HepG2 (cell line): ENCODE measurements around the gene DYNC1LI1. TPM values are rescaled to one million over a fixed set of nuclear protein-coding genes. Genes with fewer than 3 reads are reported as not detected.

Experiments
- ATAC-seq: fragments of 200-7000 bp; cut with Tn5 transposase; 3 replicates; pipeline ENCODE4 v1.9.1; 2020; ENCODE audit warnings: mild to moderate bottlenecking, moderate library complexity
- BruUV-seq: library from RNA; stranded (reverse); fragments of 400-500 nt; replicated peaks from 2 replicates; lab custom pipeline; 2021; lab: Mats Ljungman, UMichigan
- CTCF ChIA-PET: fragments of 300-600 bp; formaldehyde crosslinking; extraction: SDS; loops from one replicate; lab custom pipeline; 2021; ENCODE audit warnings: low total read pairs, inconsistent platforms, low intra/inter-chr PET ratio; lab: Yijun Ruan, JAX
- POLR2A ChIA-PET: fragments of 350-600 bp; sonication (Branson Sonifier 250); formaldehyde crosslinking; loops from one replicate; lab custom pipeline; 2020; ENCODE audit warnings: antibody characterized with exemption, inconsistent platforms; lab: Yijun Ruan, JAX
- DNase-seq: peaks from one replicate; pipeline ENCODE4 v3.0.0-alpha.2; 2015; ENCODE audit warnings: low spot score
- FAIRE-seq: peaks from 3 replicates; lab custom pipeline; 2011; peaks lifted over from hg19 to GRCh38; lab: Jason Lieb, UNC
- H2AFZ ChIP-seq: one replicate; pipeline ENCODE4 v1.6.1; 2011; ENCODE audit warnings: low read length, inconsistent platforms
- H3K27ac ChIP-seq: fragments of 300-600 bp; 3 replicates; pipeline ENCODE4 v1.8.0; 2011; ENCODE audit warnings: mixed run types, mild to moderate bottlenecking, mixed read lengths, low read length, inconsistent platforms; ENCODE audit not compliant: insufficient read depth; ENCODE audit errors: extremely low read length
- H3K27me3 ChIP-seq, 2 experiments: fragments of 200-600 bp in 1 of 2; 2 replicates in 1 of 2; 3 replicates in 1 of 2; pipeline versions ENCODE4 v1.6.0 to v1.8.0; 2011; ENCODE audit warnings: low read length in 2 of 2, mild to moderate bottlenecking in 2 of 2, moderate library complexity in 2 of 2, inconsistent platforms in 1 of 2; ENCODE audit not compliant: insufficient read depth in 2 of 2, control insufficient read depth in 1 of 2
- H3K36me3 ChIP-seq, 2 experiments: fragments of 200-600 bp in 1 of 2; replicated peaks in 1 of 2; 2 replicates in 1 of 2; 3 replicates in 1 of 2; pipeline versions ENCODE4 v1.5.1 to v1.8.0; 2011; ENCODE audit warnings: low read length in 2 of 2, inconsistent platforms in 1 of 2; ENCODE audit not compliant: insufficient read depth in 2 of 2, control insufficient read depth in 1 of 2
- H3K4me1 ChIP-seq: 2 replicates; pipeline ENCODE4 v1.5.1; 2012; ENCODE audit warnings: low read length, inconsistent platforms; ENCODE audit not compliant: insufficient read depth
- H3K4me2 ChIP-seq: 2 replicates; pipeline ENCODE4 v1.6.0; 2011; ENCODE audit warnings: low read depth, low read length, inconsistent platforms
- H3K4me3 ChIP-seq, 3 experiments: fragments of 200-600 bp in 1 of 3; sonication (generic), shearing (Covaris generic) in 1 of 3; replicated peaks in 1 of 3; 2 replicates each; pipeline ENCODE4 v1.5.1; 2011 to 2016; ENCODE audit warnings: low read length in 3 of 3, inconsistent platforms in 2 of 3, low read depth in 2 of 3, mild to moderate bottlenecking in 2 of 3, control low read depth in 1 of 3, mixed read lengths in 1 of 3; ENCODE audit not compliant: insufficient read depth in 1 of 3
- H3K79me2 ChIP-seq: one replicate; pipeline ENCODE4 v1.6.1; 2011; ENCODE audit warnings: low read length, inconsistent platforms; ENCODE audit not compliant: insufficient read depth
- H3K9ac ChIP-seq: 2 replicates; pipeline ENCODE4 v1.6.0; 2011; ENCODE audit warnings: mild to moderate bottlenecking, low read depth, low read length, inconsistent platforms; ENCODE audit not compliant: insufficient read depth
- H3K9me3 ChIP-seq: 2 replicates; pipeline ENCODE4 v1.5.1; 2012; ENCODE audit warnings: mild to moderate bottlenecking, low read length
- H4K20me1 ChIP-seq: 2 replicates; pipeline ENCODE4 v1.6.0; 2011; ENCODE audit warnings: inconsistent platforms, mild to moderate bottlenecking, low read length, moderate library complexity; ENCODE audit not compliant: insufficient read depth
- CREB1 ChIP-seq, 2 experiments: fragments of 450-650 bp in 1 of 2; IDR thresholded peaks; 2 replicates each; pipeline ENCODE4 v1.6.1; 2016 to 2017; ENCODE audit warnings: control low read depth in 1 of 2, mild to moderate bottlenecking in 1 of 2, missing compliant biosample characterization in 1 of 2, missing genetic modification characterization in 1 of 2
- GZF1 ChIP-seq: sonication (generic); formaldehyde crosslinking; IDR thresholded peaks from 2 replicates; pipeline ENCODE4 v1.5.1; 2020; ENCODE audit warnings: mild to moderate bottlenecking, missing genetic modification reagents
- HNF1B ChIP-seq: sonication (generic); formaldehyde crosslinking; IDR thresholded peaks from 2 replicates; pipeline ENCODE4 v1.5.1; 2020; ENCODE audit warnings: mild to moderate bottlenecking, moderate library complexity, missing genetic modification reagents
- HNRNPUL1 ChIP-seq: fragments of 200-400 bp; formaldehyde crosslinking; IDR thresholded peaks from 2 replicates; pipeline ENCODE4 v1.6.1; 2017; ENCODE audit warnings: low read depth, mild to moderate bottlenecking, low read length, moderate library complexity
- HOXA3 ChIP-seq: sonication (generic); formaldehyde crosslinking; IDR thresholded peaks from 2 replicates; pipeline ENCODE4 v1.5.0; 2020; ENCODE audit warnings: missing genetic modification reagents
- KLF16 ChIP-seq, 2 experiments: sonication (generic) in 1 of 2; formaldehyde crosslinking in 1 of 2; IDR thresholded peaks; 2 replicates each; pipeline versions ENCODE4 v1.6.1 to v1.8.0; 2016 to 2023; ENCODE audit warnings: missing genetic modification reagents in 2 of 2, missing compliant biosample characterization in 1 of 2
- MIXL1 ChIP-seq: IDR thresholded peaks from 2 replicates; pipeline ENCODE4 v1.6.1; 2016
- PHF20 ChIP-seq: sonication (generic); formaldehyde crosslinking; IDR thresholded peaks from 2 replicates; pipeline ENCODE4 v1.5.0; 2020; ENCODE audit warnings: mild to moderate bottlenecking, missing genetic modification reagents
- TBL1XR1 ChIP-seq: fragments of 150-350 bp; IDR thresholded peaks from 2 replicates; pipeline ENCODE4 v1.6.1; 2014; ENCODE audit warnings: borderline replicate concordance, low read length; ENCODE audit not compliant: partially characterized antibody
- U2AF1 ChIP-seq: fragments of 200-400 bp; formaldehyde crosslinking; optimal IDR thresholded peaks from 2 replicates; pipeline ENCODE3; 2017; ENCODE audit warnings: mild to moderate bottlenecking, low read depth, low read length
- ZNF136 ChIP-seq: sonication (generic); formaldehyde crosslinking; IDR thresholded peaks from 2 replicates; pipeline ENCODE4 v1.8.1; 2022; ENCODE audit warnings: low read depth, mild to moderate bottlenecking, moderate library complexity, missing genetic modification reagents
- ZNF143 ChIP-seq: sonication (generic); formaldehyde crosslinking; IDR thresholded peaks from 2 replicates; pipeline ENCODE4 v1.4.0; 2020; ENCODE audit warnings: missing genetic modification reagents
- ZNF234 ChIP-seq: sonication (generic); formaldehyde crosslinking; conservative IDR thresholded peaks from 2 replicates; pipeline ENCODE4 v1.5.1; 2020; ENCODE audit warnings: mild to moderate bottlenecking, missing genetic modification reagents
- ZNF333 ChIP-seq: sonication (generic); formaldehyde crosslinking; IDR thresholded peaks from 2 replicates; pipeline ENCODE4 v1.4.0; 2020; ENCODE audit warnings: mild to moderate bottlenecking, missing genetic modification reagents, borderline replicate concordance
- ZNF543 ChIP-seq: sonication (generic); formaldehyde crosslinking; IDR thresholded peaks from 2 replicates; pipeline ENCODE4 v1.4.0; 2020; ENCODE audit warnings: mild to moderate bottlenecking, missing genetic modification reagents
- ZNF766 ChIP-seq: sonication (generic); formaldehyde crosslinking; IDR thresholded peaks from 2 replicates; pipeline ENCODE4 v1.5.0; 2020; ENCODE audit warnings: missing genetic modification reagents, borderline replicate concordance
- ZNF841 ChIP-seq: sonication (generic); formaldehyde crosslinking; IDR thresholded peaks from 2 replicates; pipeline ENCODE4 v1.8.1; 2023; ENCODE audit warnings: missing genetic modification reagents, borderline replicate concordance
- WGBS: methylation state at CpG from one replicate; pipeline ENCODE4 v1.1.6; 2017; ENCODE audit warnings: low lambda C conversion rate; 5-methylcytosine and 5-hydroxymethylcytosine counted together
- in situ Hi-C: cut with HindIII; loops from 2 replicates; pipeline ENCODE4 v1.10.0; 2017; ENCODE audit warnings: low pct_unique_long_range_greater_than_20kb; ENCODE audit not compliant: extremely low pct_ligation_motif_present
- intact Hi-C: fragments of 100-400 bp; cut with micrococcal nuclease; formaldehyde crosslinking; loops from one replicate; pipeline ENCODE4 v1.10.0; 2022; ENCODE audit not compliant: unreplicated experiment
- polyA plus RNA-seq, 8 experiments: library from polyadenylated mRNA; depleted of rRNA in 3 of 8; stranded (reverse) in 7 of 8; unstranded in 1 of 8; fragments of >200 nt; fragmentation: Illumina TruSeq in 4 of 8; extraction: Trizol in 4 of 8; gene quantifications; 2 replicates each; pipeline versions ENCODE4 v1.2.1 to v1.2.3, GENCODE V29; 2011 to 2016; ENCODE audit warnings: low read depth in 4 of 8, missing spikeins in 1 of 8, mixed read lengths in 1 of 8; ENCODE audit not compliant: insufficient read depth in 1 of 8
- total RNA-seq, 5 experiments: library from RNA; depleted of rRNA; stranded (reverse); fragments of >200 nt; fragmentation: Illumina TruSeq; extraction: Trizol; gene quantifications; 2 replicates each; pipeline ENCODE4 v1.2.3, GENCODE V29; 2016; ENCODE audit warnings: low read depth in 1 of 5
- TF ChIP-seq, protein P1 (sequence below): IDR thresholded peaks from 2 replicates; pipeline ENCODE4 v1.6.1; 2016; ENCODE audit warnings: missing compliant biosample characterization, missing genetic modification reagents, borderline replicate concordance
- TF ChIP-seq, protein P2 (sequence below): sonication (generic); formaldehyde crosslinking; IDR thresholded peaks from 2 replicates; pipeline ENCODE4 v1.4.0; 2020; ENCODE audit warnings: missing genetic modification reagents

The DYNC1LI1 gene
- total and polyA plus RNA-seq, 2 of the 13 experiments (the other 11 are each of a cell fraction or from before 2014, with no cell fraction given) = 13.4 to 37.1 TPM

GRCh38 chr3:32500231-32500630 is 70.4 kb downstream of the DYNC1LI1 start:
- TF ChIP-seq ZNF234 (CRISPR knock-in tag) = no peak
- TF ChIP-seq TBL1XR1 = no peak
- TF ChIP-seq ZNF333 = no peak
- TF ChIP-seq, protein P1, sequence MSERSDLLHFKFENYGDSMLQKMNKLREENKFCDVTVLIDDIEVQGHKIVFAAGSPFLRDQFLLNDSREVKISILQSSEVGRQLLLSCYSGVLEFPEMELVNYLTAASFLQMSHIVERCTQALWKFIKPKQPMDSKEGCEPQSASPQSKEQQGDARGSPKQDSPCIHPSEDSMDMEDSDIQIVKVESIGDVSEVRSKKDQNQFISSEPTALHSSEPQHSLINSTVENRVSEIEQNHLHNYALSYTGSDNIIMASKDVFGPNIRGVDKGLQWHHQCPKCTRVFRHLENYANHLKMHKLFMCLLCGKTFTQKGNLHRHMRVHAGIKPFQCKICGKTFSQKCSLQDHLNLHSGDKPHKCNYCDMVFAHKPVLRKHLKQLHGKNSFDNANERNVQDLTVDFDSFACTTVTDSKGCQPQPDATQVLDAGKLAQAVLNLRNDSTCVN (CRISPR knock-in tag) = no peak
- no peak for TF ChIP-seq KLF16 (CRISPR knock-in tag; IDR thresholded peaks at IDR 0.05)
- no peak for TF ChIP-seq ZNF136 (CRISPR knock-in tag)
- TF ChIP-seq ZNF841 (CRISPR knock-in tag) = no peak
- TF ChIP-seq GZF1 (CRISPR knock-in tag) = no peak
- no peak for TF ChIP-seq PHF20
- no peak for TF ChIP-seq MIXL1 (CRISPR knock-in tag)
- TF ChIP-seq U2AF1 = no peak
- no peak for TF ChIP-seq ZNF543 (CRISPR knock-in tag)
- no peak for TF ChIP-seq HNRNPUL1
- no peak for TF ChIP-seq ZNF766 (CRISPR knock-in tag)
- no peak for TF ChIP-seq CREB1 (IDR thresholded peaks at IDR 0.05)
- no peak for TF ChIP-seq CREB1 (CRISPR knock-in tag; IDR thresholded peaks at IDR 0.05)
- no peak for TF ChIP-seq ZNF143 (CRISPR knock-in tag)
- TF ChIP-seq HOXA3 (CRISPR knock-in tag) = no peak
- TF ChIP-seq, protein P2, sequence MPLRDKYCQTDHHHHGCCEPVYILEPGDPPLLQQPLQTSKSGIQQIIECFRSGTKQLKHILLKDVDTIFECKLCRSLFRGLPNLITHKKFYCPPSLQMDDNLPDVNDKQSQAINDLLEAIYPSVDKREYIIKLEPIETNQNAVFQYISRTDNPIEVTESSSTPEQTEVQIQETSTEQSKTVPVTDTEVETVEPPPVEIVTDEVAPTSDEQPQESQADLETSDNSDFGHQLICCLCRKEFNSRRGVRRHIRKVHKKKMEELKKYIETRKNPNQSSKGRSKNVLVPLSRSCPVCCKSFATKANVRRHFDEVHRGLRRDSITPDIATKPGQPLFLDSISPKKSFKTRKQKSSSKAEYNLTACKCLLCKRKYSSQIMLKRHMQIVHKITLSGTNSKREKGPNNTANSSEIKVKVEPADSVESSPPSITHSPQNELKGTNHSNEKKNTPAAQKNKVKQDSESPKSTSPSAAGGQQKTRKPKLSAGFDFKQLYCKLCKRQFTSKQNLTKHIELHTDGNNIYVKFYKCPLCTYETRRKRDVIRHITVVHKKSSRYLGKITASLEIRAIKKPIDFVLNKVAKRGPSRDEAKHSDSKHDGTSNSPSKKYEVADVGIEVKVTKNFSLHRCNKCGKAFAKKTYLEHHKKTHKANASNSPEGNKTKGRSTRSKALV (CRISPR knock-in tag) = no peak
- TF ChIP-seq HNF1B (CRISPR knock-in tag) = no peak
- in situ Hi-C loops (loop anchor here (10.0 kb wide), 1 partner anchor 435 kb away; no protein-coding TSS in a partner anchor), intact Hi-C loops (loop anchor here (10.0 kb wide), 1 partner anchor 105 kb away; the partner anchor contains the start of gene CMTM7)
- ATAC-seq = no peak
- WGBS = 55% methylated on average over 2 of the region's 2 CpGs
- H4K20me1 ChIP-seq = no peaks in the 10 kb centered on the region
- H3K4me3 ChIP-seq = peak overlapping the region in 2 of 3 experiments; percentile 82 to 97; a peak in 2 of 6 replicates
- ChIA-PET CTCF (no interaction called here), POLR2A (no interaction called here)
- H3K27ac ChIP-seq = no peak overlapping the region
- peaks cover 49% of the 10 kb centered on the region for H3K4me1 ChIP-seq
- H2AFZ ChIP-seq = no peak overlapping the region
- no peaks in the 10 kb centered on the region for H3K9me3 ChIP-seq
- H3K9ac ChIP-seq = 0 out of 2 replicates have a peak overlapping the region, but pooled peaks have one; percentile 12
- no peaks in the 10 kb centered on the region for H3K36me3 ChIP-seq
- H3K4me2 ChIP-seq = peak overlapping the region; percentile 85
- no peak for FAIRE-seq
- no peak for DNase-seq
- peaks cover 34% of the 10 kb centered on the region for H3K79me2 ChIP-seq
- BruUV-seq = no TSS peak
- no peaks in the 10 kb centered on the region; a peak in 1 of 5 replicates for H3K27me3 ChIP-seq
